C4-2B (cell line): ENCODE data around the gene APOBR.
"Not testable (repeated sequence)": the region's sequence is repeated elsewhere in the genome, so short reads cannot be mapped to it uniquely, and the experiment has no call there.

Experiments
- H3K27ac ChIP-seq: fragments of 450-650 bp; 2 replicates; pipeline ENCODE4 v1.5.1; 2017
- ZFX ChIP-seq: fragments of 450-650 bp; IDR thresholded peaks from 2 replicates; pipeline ENCODE4 v1.6.1; 2017
- TF ChIP-seq, protein P1 (sequence below): fragments of 450-650 bp; conservative IDR thresholded peaks from 2 replicates; pipeline ENCODE4 v1.5.1; 2017; ENCODE audit warnings: mild to moderate bottlenecking

The APOBR gene

DNA sequence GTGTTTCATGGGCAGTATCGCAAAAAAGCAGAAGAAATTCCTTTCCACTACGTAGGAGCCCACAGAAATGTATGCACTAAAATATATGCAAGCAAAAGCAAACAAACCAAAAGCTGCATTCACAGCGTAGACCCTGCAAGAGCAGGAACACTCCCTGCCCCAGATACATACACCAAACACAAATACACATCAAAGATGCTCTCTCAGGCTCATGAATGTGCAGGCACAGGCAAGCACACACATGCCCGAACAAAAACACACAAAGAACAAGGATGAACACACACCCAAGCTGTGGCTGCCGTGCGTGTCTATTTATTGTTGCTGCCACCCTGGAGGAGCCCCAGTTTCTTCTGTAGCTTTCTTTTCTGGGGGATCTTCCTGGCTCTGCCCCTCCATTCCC is 42.6 kb downstream of the APOBR start:
- TF ChIP-seq, protein P1, sequence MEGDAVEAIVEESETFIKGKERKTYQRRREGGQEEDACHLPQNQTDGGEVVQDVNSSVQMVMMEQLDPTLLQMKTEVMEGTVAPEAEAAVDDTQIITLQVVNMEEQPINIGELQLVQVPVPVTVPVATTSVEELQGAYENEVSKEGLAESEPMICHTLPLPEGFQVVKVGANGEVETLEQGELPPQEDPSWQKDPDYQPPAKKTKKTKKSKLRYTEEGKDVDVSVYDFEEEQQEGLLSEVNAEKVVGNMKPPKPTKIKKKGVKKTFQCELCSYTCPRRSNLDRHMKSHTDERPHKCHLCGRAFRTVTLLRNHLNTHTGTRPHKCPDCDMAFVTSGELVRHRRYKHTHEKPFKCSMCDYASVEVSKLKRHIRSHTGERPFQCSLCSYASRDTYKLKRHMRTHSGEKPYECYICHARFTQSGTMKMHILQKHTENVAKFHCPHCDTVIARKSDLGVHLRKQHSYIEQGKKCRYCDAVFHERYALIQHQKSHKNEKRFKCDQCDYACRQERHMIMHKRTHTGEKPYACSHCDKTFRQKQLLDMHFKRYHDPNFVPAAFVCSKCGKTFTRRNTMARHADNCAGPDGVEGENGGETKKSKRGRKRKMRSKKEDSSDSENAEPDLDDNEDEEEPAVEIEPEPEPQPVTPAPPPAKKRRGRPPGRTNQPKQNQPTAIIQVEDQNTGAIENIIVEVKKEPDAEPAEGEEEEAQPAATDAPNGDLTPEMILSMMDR = no peak
- no peak for TF ChIP-seq ZFX
- peak overlapping the region; percentile 95 for H3K27ac ChIP-seq

DNA sequence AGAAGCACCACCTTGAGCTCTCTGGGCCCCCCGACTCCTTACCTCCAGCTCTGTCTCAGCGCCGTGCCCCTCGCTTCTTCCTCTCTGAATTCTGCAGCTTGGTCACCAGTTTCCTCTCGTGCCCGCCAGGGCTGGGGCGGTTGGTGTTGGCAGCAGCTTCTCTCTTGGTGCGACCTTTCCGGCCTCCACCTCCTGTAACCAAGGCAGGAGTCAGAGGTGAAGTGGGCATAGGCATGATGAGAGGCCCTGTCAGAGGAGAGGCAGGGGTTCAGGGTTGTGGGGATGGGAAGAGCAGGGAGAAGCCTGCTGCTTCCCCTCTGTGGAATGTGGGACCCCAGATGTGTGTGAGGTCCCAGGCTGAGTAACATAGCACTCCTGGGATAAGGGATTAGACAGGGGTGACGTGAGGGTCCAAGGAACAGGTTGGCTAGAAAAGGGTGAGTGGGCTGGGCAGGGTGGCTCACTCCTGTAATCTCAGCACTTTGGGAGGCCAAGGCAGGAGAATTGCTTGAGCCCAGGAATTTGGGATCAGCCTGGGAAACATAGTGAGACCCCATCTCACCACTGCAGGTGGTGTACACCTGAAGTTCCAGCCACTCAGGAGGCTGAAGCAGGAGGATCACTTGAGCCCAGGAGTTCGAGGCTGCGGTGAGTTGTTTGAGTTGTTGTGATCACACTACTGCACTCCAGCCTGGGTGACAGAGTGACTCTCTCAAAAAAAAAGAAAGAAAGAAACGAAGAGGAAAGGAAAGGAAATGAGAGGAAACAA is 43.7 kb downstream of the APOBR start:
- TF ChIP-seq ZFX = no peak
- TF ChIP-seq, protein P1 = no peak
- peak overlapping the region; percentile 95 for H3K27ac ChIP-seq

DNA sequence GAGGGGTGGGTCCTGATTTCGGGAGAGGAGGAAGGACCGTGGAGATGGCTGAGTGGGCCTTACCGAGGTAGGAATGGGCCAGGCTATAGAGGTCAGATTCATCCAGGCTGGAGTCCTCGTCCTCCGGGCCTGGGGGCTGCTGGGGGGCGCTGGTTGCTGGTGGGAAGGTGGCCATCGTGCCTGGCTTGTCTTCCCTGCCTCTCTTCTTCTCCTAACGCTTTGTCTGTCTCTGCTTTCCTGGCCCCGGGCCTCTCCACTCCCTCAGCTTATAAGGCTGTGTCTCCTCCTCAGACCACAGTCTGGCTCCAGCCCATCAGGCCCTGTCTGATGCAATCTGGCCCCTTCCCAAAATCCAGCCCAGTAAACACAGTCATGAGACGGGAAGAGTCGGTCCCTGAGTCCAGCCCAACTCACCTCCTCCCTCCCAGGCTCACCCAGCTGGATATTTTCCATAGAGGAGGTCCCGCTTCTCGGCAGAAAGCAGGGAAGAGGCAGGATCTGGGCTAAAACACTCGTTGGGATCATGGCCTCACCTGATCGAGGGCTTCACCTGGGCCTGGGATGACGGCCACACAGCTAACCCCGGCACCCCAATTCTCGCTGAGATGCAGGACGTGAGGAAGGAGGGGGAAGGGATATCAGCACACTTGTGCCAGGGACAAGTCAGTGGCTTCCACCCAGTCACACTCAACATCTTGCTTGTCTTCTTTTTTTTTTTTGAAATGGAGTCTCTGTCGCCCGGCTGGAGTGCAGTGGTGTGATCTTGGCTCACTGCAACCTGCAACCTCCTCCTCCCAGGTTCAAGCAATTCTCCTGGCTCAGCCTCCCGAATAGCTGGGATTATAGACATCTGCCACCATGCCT is 44.5 kb downstream of the APOBR start, which contains the start of gene NUPR1:
Gene NUPR1, minus strand, starts transcription at position 242 of the 864 bp plus-strand sequence. Its CDS starts 67 bp downstream, at position 175.
- peak within 1 kb of the TSS; percentile 95 for H3K27ac ChIP-seq

DNA sequence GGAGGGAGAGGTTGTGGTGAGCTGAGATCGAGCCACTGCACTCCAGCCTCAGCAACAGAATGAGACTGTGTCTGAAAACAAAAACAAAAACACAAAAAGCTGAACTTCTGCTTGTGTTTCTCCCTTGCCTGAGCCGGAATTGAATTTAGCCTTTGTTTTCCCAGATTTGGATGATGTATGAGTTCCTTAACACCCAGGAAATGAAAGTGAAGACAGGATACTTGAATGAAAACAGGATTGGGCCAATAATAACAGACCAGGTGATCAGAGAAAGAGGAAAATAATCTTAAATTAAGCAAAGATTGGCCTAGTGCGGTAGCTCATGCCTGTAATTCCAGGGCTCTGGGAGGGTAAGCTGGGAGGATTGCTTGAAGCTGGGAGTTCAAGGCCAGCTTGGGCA is 45.9 kb downstream of the APOBR start:
- TF ChIP-seq, protein P1 = no peak
- no peak for TF ChIP-seq ZFX
- peak overlapping the region; percentile 95 for H3K27ac ChIP-seq

More for the DNA sequence above, 44.5 kb downstream of the APOBR start, which contains the start of gene NUPR1:
- TF ChIP-seq, protein P1 = no peak
- TF ChIP-seq ZFX = peak; percentile 24; the same call in 1 of the 2 replicates

DNA sequence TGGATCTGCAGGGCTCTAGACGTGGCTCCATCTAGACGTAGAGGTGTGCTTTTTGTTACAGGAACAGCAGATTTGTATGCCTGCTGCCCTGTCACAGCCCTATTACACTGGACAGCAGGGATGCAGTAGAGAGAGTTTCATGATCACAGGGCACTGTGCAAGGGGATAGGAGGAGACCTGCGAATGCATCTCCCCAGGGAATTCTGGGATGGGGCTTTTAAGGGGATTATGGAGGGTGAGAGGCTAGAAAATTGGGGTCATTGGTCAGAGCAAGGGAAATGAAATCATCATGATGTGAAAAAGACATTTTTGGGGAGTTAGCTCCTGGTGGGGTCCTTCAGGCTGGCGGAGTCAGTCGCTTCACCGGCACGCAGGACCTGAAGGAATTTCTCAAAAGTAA is 48.2 kb downstream of the APOBR start:
- H3K27ac ChIP-seq = peak overlapping the region; percentile 95

DNA sequence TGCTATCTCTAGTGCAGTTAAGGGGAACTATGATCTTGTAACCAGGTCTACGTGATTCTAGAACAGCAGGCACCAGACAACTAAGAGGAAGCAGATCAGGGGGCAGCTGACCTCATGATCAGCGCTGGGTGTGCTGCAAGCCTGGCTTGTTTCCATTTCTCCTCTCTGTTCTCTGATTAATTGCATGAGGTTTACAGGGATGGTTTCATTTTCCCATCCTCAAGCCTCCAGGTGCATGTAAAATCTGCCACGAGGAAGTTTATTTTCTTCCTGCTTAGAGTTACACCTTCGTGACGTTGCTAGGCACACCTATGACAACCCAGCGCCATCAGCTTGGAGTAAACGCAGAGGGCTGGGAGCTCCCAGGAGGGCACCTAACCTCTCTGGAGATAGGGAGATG is 48.6 kb downstream of the APOBR start:
- TF ChIP-seq, protein P1 = no peak
- TF ChIP-seq ZFX = no peak
- peak overlapping the region; percentile 95 for H3K27ac ChIP-seq

More for the DNA sequence above, 48.2 kb downstream of the APOBR start:
- TF ChIP-seq, protein P1 = no peak
- no peak for TF ChIP-seq ZFX

DNA sequence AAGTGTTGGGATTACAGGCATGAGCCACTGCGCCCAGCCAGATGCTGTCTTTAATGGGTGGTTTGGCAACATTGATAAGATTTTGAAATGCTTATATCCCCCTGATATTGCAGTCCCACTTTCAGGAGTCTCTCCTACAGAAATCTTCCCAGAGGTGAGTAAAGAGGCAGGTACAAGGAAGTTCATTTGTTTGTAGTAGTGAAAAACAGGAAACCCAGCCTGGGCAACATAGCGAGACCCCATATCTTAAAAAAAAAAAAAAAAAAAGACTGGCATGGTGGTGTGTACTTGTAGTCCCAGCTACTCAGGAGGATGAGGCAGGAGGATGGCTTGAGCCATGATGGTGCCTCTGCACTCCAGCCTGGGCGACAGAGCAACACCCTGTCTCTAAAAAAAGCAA is 50.6 kb downstream of the APOBR start:
- TF ChIP-seq, protein P1 = no peak
- TF ChIP-seq ZFX = no peak

DNA sequence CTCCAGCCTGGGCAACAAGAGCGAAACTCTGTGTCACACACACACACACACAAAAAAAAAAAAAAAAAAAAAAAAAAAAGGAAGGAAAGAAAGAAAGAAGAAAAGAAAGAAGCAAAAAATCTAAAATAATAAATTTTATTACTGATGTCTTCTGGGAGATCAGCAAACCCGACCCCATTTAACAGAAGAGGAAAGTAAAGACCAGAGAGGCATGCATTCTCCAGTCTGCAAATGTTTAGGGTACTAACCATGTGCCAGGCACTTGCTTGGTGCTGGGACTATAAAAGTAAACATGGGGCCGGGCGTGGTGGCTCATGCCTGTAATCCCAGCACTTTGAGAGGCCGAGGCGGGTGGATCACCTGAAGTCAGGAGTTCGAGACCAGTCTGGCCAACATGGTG is 51.5 kb downstream of the APOBR start:
- H3K27ac ChIP-seq = not testable (repeated sequence)

More for the DNA sequence above, 50.6 kb downstream of the APOBR start:
- no peak overlapping the region for H3K27ac ChIP-seq
